Body of pancreas (tissue), 4 donors: ENCODE results near the gene PPFIBP2.

Experiments used
- CTCF ChIP-seq, 7 experiments: fragments of 450-650 bp in 4 of 7; fragments of 200-600 bp in 3 of 7; sonication (generic) in 3 of 7; IDR thresholded peaks; one replicate each; pipeline ENCODE4 v1.5.1; 2016 to 2019; ENCODE audit warnings: antibody characterized with exemption in 7 of 7
- POLR2A ChIP-seq, 3 donors: fragments of 450-650 bp; IDR thresholded peaks; one replicate each; pipeline ENCODE4 v1.6.1; 2016; ENCODE audit warnings: antibody characterized with exemption in 3 of 3, mild to moderate bottlenecking in 2 of 3

GRCh38 chr11:7696424-7696823, 182.6 kb downstream of the PPFIBP2 start:
- no peak for TF ChIP-seq CTCF (IDR thresholded peaks at IDR 0.05)
- TF ChIP-seq POLR2A (IDR thresholded peaks at IDR 0.05): no peak
